HG02885 (cell line): ENCODE measurements around the gene PRLR.

ENCODE experiments used
- ATAC-seq: cut with Tn5 transposase; IDR thresholded peaks from one replicate; pipeline ENCODE4 v1.9.1; 2021; ENCODE audit warnings: mild to moderate bottlenecking; ENCODE audit not compliant: unreplicated experiment, poor library complexity

Gene PRLR

DNA sequence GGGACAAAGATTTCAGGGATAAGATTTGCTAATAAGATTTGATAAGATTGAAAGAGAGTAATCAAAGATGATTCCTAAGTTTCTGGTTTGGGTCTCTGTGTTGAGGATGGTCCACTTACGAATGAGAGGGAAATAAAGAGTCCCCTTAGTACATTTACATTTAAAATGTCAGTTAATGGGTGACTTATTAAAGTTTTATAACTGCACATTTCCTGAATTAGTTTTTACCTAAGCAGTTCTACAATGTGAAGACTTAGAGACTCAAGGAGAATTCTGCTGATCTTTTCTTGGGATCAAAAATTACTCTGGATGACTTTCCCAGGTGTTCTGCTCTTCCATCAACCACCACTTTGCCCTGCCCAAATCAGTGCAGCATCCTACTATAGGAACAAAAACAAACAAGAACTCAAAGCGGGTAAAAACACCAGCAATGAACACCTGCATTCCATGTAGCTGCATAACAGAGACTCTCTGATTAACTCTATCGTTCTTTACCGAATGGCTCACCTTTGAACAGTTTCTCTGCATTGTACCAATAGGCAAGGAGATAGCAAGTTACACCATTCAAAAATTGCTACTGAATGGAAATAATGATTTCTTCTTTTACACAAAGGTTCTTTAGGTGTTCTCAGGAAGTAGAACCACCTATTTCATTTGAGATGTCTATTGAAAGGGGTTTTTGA lies 65.3 kb downstream of the PRLR start:
- ATAC-seq, result no peak

DNA sequence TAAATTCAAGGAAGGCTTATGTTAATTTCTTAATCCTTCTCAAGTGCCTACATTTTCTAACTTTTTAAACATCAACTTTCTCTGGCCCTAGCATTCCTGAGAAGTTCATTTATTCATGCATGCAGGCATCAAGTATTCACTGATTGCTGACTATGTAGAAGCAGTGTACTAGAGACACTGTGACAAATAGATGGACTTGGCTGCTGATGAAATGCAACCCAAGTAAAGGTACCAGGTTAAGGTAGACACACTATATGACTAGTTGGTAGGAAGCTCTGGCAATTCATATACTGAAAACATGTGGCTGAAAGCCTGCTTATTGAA lies 66.6 kb downstream of the PRLR start:
- no peak for ATAC-seq

DNA sequence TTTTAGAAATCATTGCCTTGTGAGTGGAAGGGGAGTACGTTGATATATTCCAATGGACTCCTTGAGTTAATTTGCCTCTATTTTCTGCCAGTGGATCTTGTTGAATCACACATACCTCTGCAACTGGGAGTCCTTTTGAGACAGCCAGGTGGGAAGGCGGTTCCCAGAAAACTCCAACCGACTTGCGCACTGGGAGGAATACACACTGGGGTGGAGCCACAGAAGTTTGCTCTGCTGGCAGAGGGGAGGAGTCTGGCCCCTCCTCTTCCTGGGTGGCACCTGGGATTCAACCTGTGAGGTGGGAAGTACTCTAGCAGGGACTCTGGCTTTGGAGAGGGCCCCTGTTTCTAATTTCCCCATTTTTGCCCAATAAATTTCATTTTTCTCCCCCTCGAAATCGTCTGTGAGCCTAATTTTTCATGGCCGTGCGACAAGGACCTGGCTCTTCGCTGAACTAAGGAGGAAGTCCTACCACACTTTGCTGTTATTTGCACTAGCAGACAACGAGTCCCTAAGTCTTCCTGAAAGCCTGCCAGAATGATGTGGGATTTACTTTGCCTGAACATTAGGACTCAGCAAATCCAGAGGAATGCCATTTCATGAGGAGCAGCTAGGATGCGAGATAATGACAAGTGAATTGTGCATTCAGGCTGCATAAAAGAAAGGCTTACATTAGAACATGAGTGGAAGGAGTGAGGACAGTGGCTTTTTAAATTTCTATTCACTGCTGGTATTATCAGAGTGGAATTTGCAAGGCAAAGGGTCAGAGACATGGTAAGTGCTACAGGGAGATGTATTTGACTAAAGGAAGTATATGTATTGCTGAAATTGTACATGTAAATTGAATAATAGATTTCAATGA lies 67.2 kb downstream of the PRLR start:
- no peak for ATAC-seq

DNA sequence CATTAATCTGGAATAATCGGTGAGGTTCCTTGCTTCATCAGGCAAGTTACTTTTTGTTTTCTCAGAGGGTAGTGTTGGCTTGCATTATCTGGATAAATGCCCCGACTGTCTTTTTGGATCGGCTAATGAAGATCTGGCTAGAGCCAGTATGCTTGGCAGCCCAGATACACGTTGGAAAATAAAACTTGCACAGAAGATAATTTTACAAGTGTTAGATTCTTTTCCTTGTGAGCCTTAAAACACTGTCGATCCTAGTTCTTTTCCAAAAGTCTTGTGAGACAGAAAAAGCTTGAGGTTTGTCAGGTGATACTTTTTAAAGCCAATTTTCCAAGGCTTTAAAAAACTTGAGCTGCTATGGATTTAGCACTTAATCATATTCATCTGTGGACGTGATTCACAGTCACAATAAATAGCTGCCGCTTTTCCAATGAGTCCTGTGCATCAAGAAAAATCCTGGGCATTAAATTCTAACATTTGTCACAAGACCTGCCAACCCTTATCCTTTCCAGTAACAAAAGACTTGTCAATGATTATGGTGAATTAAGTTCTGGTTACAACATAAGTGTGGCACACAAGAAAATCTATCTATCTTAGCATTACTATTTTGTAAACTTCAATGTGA lies 68.5 kb downstream of the PRLR start:
- no peak for ATAC-seq

DNA sequence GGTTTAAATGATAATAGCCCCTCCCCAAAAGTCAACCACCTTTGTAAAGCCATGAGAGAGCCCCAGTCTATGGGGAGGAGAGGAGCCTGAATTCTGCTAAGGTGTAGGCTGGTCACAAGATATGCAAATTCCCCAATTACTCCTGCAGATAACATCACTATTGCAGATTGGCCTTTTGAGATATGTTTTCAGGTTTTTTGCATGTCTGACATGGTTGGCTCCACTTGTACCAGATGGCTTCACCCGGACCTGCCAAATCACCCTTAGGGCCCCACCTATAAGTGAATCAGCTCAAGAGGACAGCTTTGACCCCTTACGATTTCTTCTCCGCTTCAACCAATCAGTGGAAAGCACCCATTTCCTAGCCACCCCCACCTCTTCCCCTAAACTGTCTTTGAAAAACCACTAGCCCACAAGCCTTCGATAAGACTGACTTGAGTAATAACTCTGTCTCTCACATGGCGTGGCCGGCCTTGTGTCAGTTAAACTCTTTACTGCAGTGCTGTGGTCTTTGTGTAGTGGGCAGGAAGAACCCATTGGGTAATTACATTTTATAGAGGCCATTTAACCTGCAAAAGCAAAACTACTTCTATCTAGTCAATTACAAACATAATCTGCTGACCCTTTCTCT lies 69.7 kb downstream of the PRLR start:
- ATAC-seq, result no peak

DNA sequence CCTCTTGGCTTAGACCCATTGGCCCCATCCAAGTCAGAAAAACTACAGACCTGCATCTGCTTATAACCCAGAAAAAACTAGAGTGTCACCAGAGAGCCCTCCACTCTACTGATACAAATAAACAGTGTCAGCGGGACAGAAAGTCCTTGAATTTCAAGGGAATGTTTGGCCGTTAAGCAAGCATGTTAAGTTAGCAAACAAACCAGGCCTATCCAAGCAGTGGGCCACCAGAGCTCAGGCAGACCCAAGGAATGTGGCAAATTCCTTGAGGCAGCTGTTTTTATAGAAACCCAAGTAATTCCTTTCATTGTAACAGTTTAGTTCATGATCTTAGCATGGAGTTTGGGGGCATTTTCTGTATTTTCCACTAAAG lies 70.9 kb downstream of the PRLR start:
- no peak for ATAC-seq

DNA sequence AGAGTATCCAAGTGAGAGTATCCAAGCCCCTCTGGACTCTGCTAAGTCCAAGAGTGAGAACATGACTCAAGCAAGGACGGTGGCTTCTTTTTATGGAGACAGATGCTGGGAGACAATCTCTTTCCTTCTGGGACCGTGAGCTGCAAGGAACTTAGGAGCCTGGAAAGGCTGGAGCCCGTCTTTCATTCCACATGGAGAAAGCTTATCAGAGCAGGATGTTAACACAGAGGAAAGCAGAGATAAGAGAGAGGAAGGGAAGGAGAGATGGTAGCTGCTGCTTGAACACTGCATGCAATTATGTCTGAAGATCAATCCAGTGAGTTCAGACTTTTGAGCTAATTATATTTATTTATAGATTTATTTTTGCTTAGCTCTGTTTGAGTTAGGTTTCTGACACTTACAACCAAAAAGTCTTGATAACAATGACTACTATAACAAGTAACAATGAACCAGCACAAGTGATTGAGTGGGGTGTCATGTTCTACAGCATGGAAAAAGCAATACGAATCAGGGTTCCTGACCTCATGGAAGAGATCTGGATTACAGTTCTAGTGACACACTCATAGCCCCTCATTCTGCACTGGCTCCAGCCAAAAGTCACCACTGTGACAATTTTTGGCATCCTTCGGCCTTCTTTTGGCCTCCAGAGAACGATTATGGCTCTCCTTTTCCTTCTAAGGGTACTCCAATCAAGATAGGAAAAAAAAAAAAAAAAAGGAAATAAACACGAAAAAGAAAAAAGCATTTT lies 71.5 kb downstream of the PRLR start:
- no peak for ATAC-seq

DNA sequence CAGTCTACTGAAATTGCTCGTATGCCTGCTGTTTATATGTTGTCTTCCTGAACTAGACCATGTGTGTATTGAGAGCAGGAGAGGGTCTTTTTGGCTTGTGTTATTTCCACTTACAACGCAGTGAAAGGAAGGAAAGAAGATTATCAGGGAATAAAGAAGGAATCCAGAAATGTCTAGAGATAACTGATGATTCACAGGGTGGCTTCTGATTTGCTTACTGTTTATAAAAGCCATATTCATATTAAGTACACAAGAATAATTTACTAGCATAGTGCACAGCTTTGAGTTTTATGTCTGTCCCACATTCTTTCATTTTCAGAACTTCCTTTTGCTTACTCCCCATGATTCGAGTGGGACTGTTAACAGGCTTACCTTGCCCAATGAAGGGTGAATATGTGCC lies 72.1 kb downstream of the PRLR start:
- no peak for ATAC-seq

DNA sequence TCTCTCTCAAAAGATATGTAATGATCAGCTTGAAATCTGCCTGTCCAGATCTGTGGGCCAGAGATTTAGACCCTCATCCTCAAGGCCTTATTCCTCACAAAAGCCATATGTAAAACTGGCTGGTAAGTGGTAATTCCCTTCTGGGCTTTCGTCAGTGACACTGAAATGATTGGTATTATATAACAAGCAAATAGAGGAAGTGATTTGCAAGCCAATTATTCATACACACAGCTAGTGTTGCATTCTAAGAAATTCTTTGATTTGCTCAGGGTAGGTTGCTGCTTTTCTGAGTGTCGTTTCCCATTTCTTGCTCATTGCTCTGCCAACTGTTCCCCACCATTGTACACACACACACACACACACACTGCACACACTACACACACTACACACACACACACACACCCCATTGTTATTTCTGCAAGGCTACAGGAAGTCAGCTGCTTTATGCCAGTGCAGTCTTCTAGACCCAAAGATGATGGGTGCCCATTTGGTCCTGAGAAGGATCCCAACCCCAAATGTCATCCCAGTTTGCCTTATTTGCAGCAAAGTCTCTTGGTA lies 76.8 kb downstream of the PRLR start:
- no peak for ATAC-seq

DNA sequence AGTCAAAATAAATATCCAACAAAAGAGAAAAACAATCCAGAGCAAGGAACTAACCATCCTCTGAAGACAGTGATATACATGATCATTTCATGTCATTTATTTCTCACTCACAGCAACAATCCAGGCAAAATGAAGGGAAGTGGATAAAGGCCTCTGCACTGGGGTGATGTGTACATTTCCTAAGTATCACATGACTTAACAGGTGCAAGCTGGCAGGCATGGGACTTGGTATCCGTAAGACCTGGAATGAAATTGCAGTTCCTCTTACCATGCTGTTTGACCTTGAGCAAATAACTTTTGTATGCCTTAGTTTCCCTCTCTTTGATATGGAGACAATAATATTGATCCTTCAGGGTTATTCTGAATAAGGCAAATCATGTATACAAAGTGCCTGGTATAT lies 77.6 kb downstream of the PRLR start:
- no peak for ATAC-seq

DNA sequence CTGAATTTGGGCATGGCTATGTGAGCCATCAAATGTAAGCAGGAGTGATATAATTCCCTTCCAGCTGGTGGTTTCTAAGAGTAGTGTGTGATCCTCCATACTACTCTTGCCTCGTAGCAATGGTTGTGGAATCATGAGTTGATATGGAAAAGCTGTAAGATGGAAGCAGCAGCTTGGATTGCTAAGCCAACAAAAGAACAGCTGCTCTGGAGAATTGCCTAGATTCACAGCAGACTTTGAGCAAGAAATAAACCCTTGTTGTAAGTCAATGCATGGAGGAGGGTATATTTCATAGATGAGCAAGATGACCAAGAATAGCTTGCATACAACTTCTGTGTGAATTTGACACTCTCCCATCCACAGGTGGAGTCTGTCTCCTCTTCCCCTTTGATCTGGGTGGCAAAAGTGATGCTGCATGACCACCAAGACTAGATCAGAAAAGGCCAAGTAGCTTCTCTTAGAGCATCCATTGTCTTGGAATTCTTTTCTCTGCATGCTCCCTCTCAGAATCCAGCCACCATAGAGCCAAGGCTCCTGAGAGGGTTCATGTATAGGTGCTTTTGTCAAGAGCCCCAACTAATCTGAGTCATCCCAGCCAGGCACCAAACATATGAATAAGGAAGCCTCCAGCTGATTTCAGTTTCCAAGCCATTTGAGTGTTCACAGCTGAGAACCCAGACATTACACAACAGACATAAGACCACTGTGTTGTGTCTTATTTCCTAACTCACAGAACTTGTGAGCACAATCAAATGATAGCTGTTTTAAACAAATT lies 79.0 kb downstream of the PRLR start:
- no peak for ATAC-seq

DNA sequence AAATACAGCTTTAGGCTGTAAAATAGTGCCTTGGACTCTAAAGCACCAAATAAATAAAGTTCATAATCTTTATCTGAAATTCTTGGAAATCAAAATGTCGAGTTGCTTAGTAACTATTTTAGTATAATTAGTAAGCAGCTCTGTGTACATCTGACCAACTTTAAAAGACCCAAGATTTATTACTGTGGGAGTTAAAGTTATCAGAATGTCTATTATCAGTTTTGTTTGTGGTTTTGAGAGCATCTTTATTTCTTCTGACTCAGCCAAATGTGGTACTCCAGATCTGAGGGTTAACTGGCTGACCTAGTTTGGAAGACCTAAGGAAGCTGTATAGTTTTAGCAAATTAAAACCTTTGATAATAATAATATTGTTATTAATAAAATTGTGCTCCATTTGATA lies 81.2 kb downstream of the PRLR start:
- ATAC-seq, result no peak

DNA sequence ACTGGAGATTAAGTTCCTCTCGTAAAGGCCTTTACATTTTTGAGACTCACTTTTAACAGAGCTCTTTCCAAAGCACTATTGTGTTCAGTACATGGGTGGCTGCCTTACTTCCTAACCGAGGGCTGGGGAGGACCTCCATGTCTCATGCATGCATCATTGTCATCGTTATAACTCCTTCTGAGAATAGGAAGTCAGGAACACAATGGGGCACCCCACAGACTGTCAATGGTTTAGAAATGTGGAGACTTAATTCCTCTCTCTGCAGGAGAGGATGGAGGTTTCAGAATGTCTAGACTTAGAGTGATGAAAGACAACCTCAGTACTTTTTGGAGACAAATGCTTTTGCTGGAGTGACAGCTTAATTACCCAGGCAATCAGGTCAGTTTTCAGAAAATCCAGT lies 83.9 kb downstream of the PRLR start:
- ATAC-seq, result no peak

DNA sequence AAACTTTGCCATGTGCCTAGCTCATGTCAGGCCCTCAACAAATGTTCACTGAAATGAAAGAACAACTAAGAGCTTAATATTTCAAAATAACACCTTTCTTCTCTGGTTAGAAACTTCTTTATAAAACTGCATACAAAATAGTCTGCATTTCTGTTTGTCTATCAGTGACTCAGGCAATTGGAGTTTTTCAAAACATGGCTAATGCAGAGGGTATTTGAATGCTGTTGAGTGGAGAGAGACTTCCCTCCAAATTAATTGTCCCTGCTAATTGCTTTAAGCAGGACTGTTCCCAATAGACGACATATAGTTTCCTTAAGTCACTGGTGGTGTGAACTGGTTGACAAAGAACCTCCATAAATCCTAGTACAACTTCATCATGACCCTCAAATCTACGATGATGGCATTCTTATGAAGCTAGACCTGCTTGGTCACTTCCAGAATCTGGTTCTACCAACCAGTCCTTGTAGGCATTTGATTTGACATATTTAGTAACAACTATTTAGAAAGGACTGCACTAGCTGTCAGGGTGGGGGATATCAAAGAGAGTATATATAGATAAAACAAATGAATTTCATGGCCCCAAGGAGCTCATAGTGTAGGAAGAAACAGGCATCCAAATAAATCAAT lies 84.5 kb downstream of the PRLR start:
- no peak for ATAC-seq

DNA sequence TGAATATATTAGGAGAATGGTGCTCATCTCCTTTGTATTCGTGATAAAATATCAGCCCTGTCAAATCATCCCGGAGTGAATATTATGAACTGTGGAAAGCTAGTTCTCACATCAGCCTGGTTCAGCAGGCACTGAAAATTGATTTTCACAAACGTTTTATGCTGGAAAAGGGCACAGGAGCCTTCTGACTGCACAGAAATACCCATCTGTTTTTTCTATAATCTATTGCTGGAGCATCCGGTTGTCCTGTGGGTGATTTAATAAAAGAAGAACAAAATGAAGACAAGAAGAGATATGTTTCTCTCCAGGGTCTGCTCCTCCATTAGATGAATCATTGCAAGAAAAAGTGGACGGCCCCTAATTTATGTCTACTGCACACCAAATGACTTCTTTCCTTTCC lies 85.3 kb downstream of the PRLR start:
- no peak for ATAC-seq

DNA sequence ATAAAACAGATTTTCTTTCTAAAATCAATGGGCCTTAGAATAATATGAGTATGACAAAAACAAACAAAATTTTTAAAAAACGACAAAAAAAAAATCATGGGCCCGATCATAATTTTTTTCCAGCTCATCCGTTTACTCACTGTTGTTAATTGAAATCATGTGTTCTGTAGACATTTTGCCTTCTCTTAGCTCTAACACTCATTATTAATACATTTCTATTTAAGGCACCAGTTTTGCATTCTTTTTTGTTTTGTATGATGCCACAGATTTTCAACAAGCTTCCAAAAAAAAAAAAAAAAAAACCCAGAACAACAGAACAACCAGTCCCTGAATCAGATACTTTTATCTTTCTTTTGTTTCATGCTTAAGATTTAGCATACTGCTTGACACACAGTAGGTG lies 86.4 kb downstream of the PRLR start:
- ATAC-seq, result no peak

DNA sequence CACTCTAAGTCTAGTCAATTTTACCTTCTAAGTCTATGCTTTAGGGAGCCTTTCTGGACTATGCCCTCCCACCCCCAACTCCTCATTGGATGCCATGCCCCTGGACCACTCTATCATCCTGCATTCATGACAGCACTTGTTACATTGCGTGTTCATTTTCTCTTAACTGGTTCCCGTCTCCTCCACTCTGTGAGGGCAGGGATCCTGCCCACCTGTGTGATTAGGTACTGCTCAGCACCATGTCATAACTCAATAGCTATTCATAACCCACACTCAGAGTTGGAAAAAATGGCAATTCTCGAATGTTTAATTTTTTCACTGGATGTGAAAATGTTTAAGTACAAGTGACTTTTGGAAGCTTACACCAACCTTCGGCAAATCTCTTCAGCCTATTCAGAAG lies 88.5 kb downstream of the PRLR start:
- no peak for ATAC-seq

DNA sequence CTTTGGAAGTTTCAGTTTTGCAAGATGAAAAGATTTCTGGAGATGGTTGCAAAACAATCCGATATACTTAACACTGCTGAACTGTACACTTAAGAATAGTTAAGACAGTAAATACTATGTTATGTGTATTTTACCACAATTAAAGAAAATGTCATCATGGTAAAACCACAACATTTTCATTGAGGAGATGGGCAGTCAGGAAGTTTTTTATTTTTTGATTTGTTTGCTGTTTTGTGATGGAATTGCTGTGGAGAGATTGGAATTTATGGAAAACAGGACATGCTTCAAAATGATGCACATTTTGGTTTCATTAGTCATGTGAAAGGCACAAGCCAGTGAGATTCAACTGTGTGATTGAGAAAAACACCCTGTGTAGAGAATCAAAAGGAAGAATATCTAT lies 92.1 kb downstream of the PRLR start:
- ATAC-seq, result no peak

DNA sequence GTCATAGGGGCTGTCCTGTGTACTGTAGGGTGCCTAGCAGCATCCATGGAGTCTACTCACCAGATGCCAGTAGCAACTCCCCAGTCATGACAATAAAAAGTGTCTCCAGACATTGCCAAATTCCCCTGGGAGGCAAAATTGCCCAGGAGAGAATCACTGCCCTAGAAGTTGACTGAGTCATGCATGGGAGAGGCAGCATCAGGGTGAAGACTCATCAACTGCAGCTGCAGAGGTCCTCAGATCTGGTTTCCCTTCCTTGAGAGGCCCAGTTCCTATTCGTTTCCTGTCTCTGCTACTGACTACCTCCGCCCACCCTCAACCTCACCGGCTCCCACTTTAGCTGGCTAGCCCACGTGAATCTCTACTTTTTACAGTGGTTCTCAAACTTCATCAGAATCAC lies 93.9 kb downstream of the PRLR start:
- ATAC-seq, result no peak
